ENCODE measurements around the gene RPL21. TPM values are rescaled to one million over a fixed set of nuclear protein-coding genes. Genes with fewer than 3 reads are reported as not detected.

RPL21 gene
- polyA plus RNA-seq, 2 donors: 457 to 1,083 TPM

- peaks cover 3 to 5% of the 10 kb centered on the region in 2 donors for H3K36me3 ChIP-seq (ENCODE audit: control insufficient read depth in 2 of 2, insufficient read depth in 2 of 2, low read length in 1 of 2)
- no peaks in the 10 kb centered on the region for H3K27me3 ChIP-seq (ENCODE audit: control insufficient read depth in 1 of 2, insufficient read depth in 2 of 2, low read length in 2 of 2)
- H3K27ac ChIP-seq (ENCODE audit: low read depth in 2 of 2, low read length in 1 of 2): peak overlapping the region; percentile 97
- H3K9me3 ChIP-seq (ENCODE audit: control insufficient read depth in 2 of 2, insufficient read depth in 1 of 2, low read depth in 1 of 2, low read length in 1 of 2): no peaks in the 10 kb centered on the region
- peak overlapping the region; percentile 75 to 99 for H3K4me3 ChIP-seq (ENCODE audit: low read depth in 1 of 2, low read length in 2 of 2)
- H3K4me1 ChIP-seq (ENCODE audit: control insufficient read depth in 2 of 2, insufficient read depth in 2 of 2, low read length in 1 of 2): no peaks in the 10 kb centered on the region
- 0 to 1% methylated on average over 9 of the region's 9 CpGs for WGBS, 2 donors
Observed at GRCh38 chr13:27250833-27251165, 559 bp upstream of the RPL21 start.

- Histone ChIP-seq H3K27ac (ENCODE audit: low read depth in 2 of 2, low read length in 1 of 2) (no peak overlapping the region), H3K4me1 (ENCODE audit: control insufficient read depth in 2 of 2, insufficient read depth in 2 of 2, low read length in 1 of 2) (no peaks in the 10 kb centered on the region), H3K4me3 (ENCODE audit: low read depth in 1 of 2, low read length in 2 of 2) (peak overlapping the region; percentile 75 to 99), H3K36me3 (ENCODE audit: control insufficient read depth in 2 of 2, insufficient read depth in 2 of 2, low read length in 1 of 2) (peaks cover 3 to 9% of the 10 kb centered on the region in 2 donors), H3K27me3 (ENCODE audit: control insufficient read depth in 1 of 2, insufficient read depth in 2 of 2, low read length in 2 of 2) (no peaks in the 10 kb centered on the region), H3K9me3 (ENCODE audit: control insufficient read depth in 2 of 2, insufficient read depth in 1 of 2, low read depth in 1 of 2, low read length in 1 of 2) (no peaks in the 10 kb centered on the region)
Observed at GRCh38 chr13:27252467-27252866, 1.1 kb downstream of the RPL21 start.

- no peak overlapping the region for H3K4me3 ChIP-seq (ENCODE audit: low read depth in 1 of 2, low read length in 2 of 2)
- H3K27me3 ChIP-seq (ENCODE audit: control insufficient read depth in 1 of 2, insufficient read depth in 2 of 2, low read length in 2 of 2): no peaks in the 10 kb centered on the region
- no peak overlapping the region for H3K27ac ChIP-seq (ENCODE audit: low read depth in 2 of 2, low read length in 1 of 2)
- peaks cover 3 to 14% of the 10 kb centered on the region in 2 donors for H3K36me3 ChIP-seq (ENCODE audit: control insufficient read depth in 2 of 2, insufficient read depth in 2 of 2, low read length in 1 of 2)
- WGBS, 2 donors: 87 to 88% methylated on average over 3 of the region's 3 CpGs
- H3K4me1 ChIP-seq (ENCODE audit: control insufficient read depth in 2 of 2, insufficient read depth in 2 of 2, low read length in 1 of 2): no peaks in the 10 kb centered on the region
- no peaks in the 10 kb centered on the region for H3K9me3 ChIP-seq (ENCODE audit: control insufficient read depth in 2 of 2, insufficient read depth in 1 of 2, low read depth in 1 of 2, low read length in 1 of 2)
Observed at GRCh38 chr13:27257233-27257568, 5.8 kb downstream of the RPL21 start.

GRCh38 chr13:27257648-27258253 is 6.4 kb downstream of the RPL21 start:
- WGBS, 2 donors: 84 to 86% methylated on average over 11 of the region's 11 CpGs
- H3K27ac ChIP-seq (ENCODE audit: low read depth in 2 of 2, low read length in 1 of 2): no peak overlapping the region
- no peaks in the 10 kb centered on the region for H3K9me3 ChIP-seq (ENCODE audit: control insufficient read depth in 2 of 2, insufficient read depth in 1 of 2, low read depth in 1 of 2, low read length in 1 of 2)
- H3K4me3 ChIP-seq (ENCODE audit: low read depth in 1 of 2, low read length in 2 of 2): no peak overlapping the region
- H3K36me3 ChIP-seq (ENCODE audit: control insufficient read depth in 2 of 2, insufficient read depth in 2 of 2, low read length in 1 of 2): peaks cover 3 to 14% of the 10 kb centered on the region in 2 donors
- H3K27me3 ChIP-seq (ENCODE audit: control insufficient read depth in 1 of 2, insufficient read depth in 2 of 2, low read length in 2 of 2): no peaks in the 10 kb centered on the region
- peaks cover 0 to 1% of the 10 kb centered on the region in 2 donors for H3K4me1 ChIP-seq (ENCODE audit: control insufficient read depth in 2 of 2, insufficient read depth in 2 of 2, low read length in 1 of 2)

- no peaks in the 10 kb centered on the region for H3K9me3 ChIP-seq (ENCODE audit: control insufficient read depth in 2 of 2, insufficient read depth in 1 of 2, low read depth in 1 of 2, low read length in 1 of 2)
- 90 to 91% methylated on average over 5 of the region's 5 CpGs for WGBS, 2 donors
- peaks cover 0 to 1% of the 10 kb centered on the region in 2 donors for H3K4me1 ChIP-seq (ENCODE audit: control insufficient read depth in 2 of 2, insufficient read depth in 2 of 2, low read length in 1 of 2)
- H3K27ac ChIP-seq (ENCODE audit: low read depth in 2 of 2, low read length in 1 of 2): no peak overlapping the region
- no peak overlapping the region for H3K4me3 ChIP-seq (ENCODE audit: low read depth in 1 of 2, low read length in 2 of 2)
- no peaks in the 10 kb centered on the region for H3K27me3 ChIP-seq (ENCODE audit: control insufficient read depth in 1 of 2, insufficient read depth in 2 of 2, low read length in 2 of 2)
- peaks cover 3 to 14% of the 10 kb centered on the region in 2 donors for H3K36me3 ChIP-seq (ENCODE audit: control insufficient read depth in 2 of 2, insufficient read depth in 2 of 2, low read length in 1 of 2)
Observed at GRCh38 chr13:27258637-27259386, 7.5 kb downstream of the RPL21 start.

GRCh38 chr13:27259831-27260230 is 8.5 kb downstream of the RPL21 start:
- H3K9me3 ChIP-seq (ENCODE audit: control insufficient read depth in 2 of 2, insufficient read depth in 1 of 2, low read depth in 1 of 2, low read length in 1 of 2): no peaks in the 10 kb centered on the region
- H3K27ac ChIP-seq (ENCODE audit: low read depth in 2 of 2, low read length in 1 of 2): no peak overlapping the region
- H3K4me3 ChIP-seq (ENCODE audit: low read depth in 1 of 2, low read length in 2 of 2): no peak overlapping the region
- H3K36me3 ChIP-seq (ENCODE audit: control insufficient read depth in 2 of 2, insufficient read depth in 2 of 2, low read length in 1 of 2): peaks cover 3 to 14% of the 10 kb centered on the region in 2 donors
- peaks cover 0 to 1% of the 10 kb centered on the region in 2 donors for H3K4me1 ChIP-seq (ENCODE audit: control insufficient read depth in 2 of 2, insufficient read depth in 2 of 2, low read length in 1 of 2)
- WGBS, 2 donors: 47 to 62% methylated on average over 2 of the region's 2 CpGs
- no peaks in the 10 kb centered on the region for H3K27me3 ChIP-seq (ENCODE audit: control insufficient read depth in 1 of 2, insufficient read depth in 2 of 2, low read length in 2 of 2)

- peaks cover 0 to 5% of the 10 kb centered on the region in 2 donors for H3K4me1 ChIP-seq (ENCODE audit: control insufficient read depth in 2 of 2, insufficient read depth in 2 of 2, low read length in 1 of 2)
- 48 to 58% methylated on average over 5 of the region's 5 CpGs for WGBS, 2 donors
- no peaks in the 10 kb centered on the region for H3K27me3 ChIP-seq (ENCODE audit: control insufficient read depth in 1 of 2, insufficient read depth in 2 of 2, low read length in 2 of 2)
- peaks cover 0 to 9% of the 10 kb centered on the region in 2 donors for H3K36me3 ChIP-seq (ENCODE audit: control insufficient read depth in 2 of 2, insufficient read depth in 2 of 2, low read length in 1 of 2)
- no peak overlapping the region for H3K27ac ChIP-seq (ENCODE audit: low read depth in 2 of 2, low read length in 1 of 2)
- H3K4me3 ChIP-seq (ENCODE audit: low read depth in 1 of 2, low read length in 2 of 2): no peak overlapping the region
- H3K9me3 ChIP-seq (ENCODE audit: control insufficient read depth in 2 of 2, insufficient read depth in 1 of 2, low read depth in 1 of 2, low read length in 1 of 2): no peaks in the 10 kb centered on the region
Observed at GRCh38 chr13:27261396-27261795, 10.0 kb downstream of the RPL21 start.

GRCh38 chr13:27263438-27263837 is 12.1 kb downstream of the RPL21 start:
- no peak overlapping the region for H3K27ac ChIP-seq (ENCODE audit: low read depth in 2 of 2, low read length in 1 of 2)
- H3K4me1 ChIP-seq (ENCODE audit: control insufficient read depth in 2 of 2, insufficient read depth in 2 of 2, low read length in 1 of 2): peaks cover 0 to 5% of the 10 kb centered on the region in 2 donors
- no peaks in the 10 kb centered on the region for H3K36me3 ChIP-seq (ENCODE audit: control insufficient read depth in 2 of 2, insufficient read depth in 2 of 2, low read length in 1 of 2)
- 40 to 53% methylated on average over 2 of the region's 2 CpGs for WGBS, 2 donors
- H3K27me3 ChIP-seq (ENCODE audit: control insufficient read depth in 1 of 2, insufficient read depth in 2 of 2, low read length in 2 of 2): no peaks in the 10 kb centered on the region
- no peak overlapping the region for H3K4me3 ChIP-seq (ENCODE audit: low read depth in 1 of 2, low read length in 2 of 2)
- no peaks in the 10 kb centered on the region for H3K9me3 ChIP-seq (ENCODE audit: control insufficient read depth in 2 of 2, insufficient read depth in 1 of 2, low read depth in 1 of 2, low read length in 1 of 2)

- Histone ChIP-seq H3K36me3 (ENCODE audit: control insufficient read depth in 2 of 2, insufficient read depth in 2 of 2, low read length in 1 of 2) (no peaks in the 10 kb centered on the region), H3K27me3 (ENCODE audit: control insufficient read depth in 1 of 2, insufficient read depth in 2 of 2, low read length in 2 of 2) (no peaks in the 10 kb centered on the region), H3K9me3 (ENCODE audit: control insufficient read depth in 2 of 2, insufficient read depth in 1 of 2, low read depth in 1 of 2, low read length in 1 of 2) (no peaks in the 10 kb centered on the region), H3K27ac (ENCODE audit: low read depth in 2 of 2, low read length in 1 of 2) (peak overlapping the region in 1 of 2 donors; percentile 34), H3K4me1 (ENCODE audit: control insufficient read depth in 2 of 2, insufficient read depth in 2 of 2, low read length in 1 of 2) (peaks cover 0 to 10% of the 10 kb centered on the region in 2 donors), H3K4me3 (ENCODE audit: low read depth in 1 of 2, low read length in 2 of 2) (no peak overlapping the region)
- WGBS, 2 donors: 41 to 48% methylated on average over 5 of the region's 5 CpGs
Observed at GRCh38 chr13:27264181-27264580, 12.8 kb downstream of the RPL21 start.

GRCh38 chr13:27264648-27265047 is 13.3 kb downstream of the RPL21 start:
- H3K4me1 ChIP-seq (ENCODE audit: control insufficient read depth in 2 of 2, insufficient read depth in 2 of 2, low read length in 1 of 2): peaks cover 0 to 10% of the 10 kb centered on the region in 2 donors
- WGBS, 2 donors: 25 to 29% methylated on average over 1 of the region's 1 CpG
- no peaks in the 10 kb centered on the region for H3K27me3 ChIP-seq (ENCODE audit: control insufficient read depth in 1 of 2, insufficient read depth in 2 of 2, low read length in 2 of 2)
- H3K36me3 ChIP-seq (ENCODE audit: control insufficient read depth in 2 of 2, insufficient read depth in 2 of 2, low read length in 1 of 2): no peaks in the 10 kb centered on the region
- no peak overlapping the region for H3K4me3 ChIP-seq (ENCODE audit: low read depth in 1 of 2, low read length in 2 of 2)
- no peak overlapping the region for H3K27ac ChIP-seq (ENCODE audit: low read depth in 2 of 2, low read length in 1 of 2)
- no peaks in the 10 kb centered on the region for H3K9me3 ChIP-seq (ENCODE audit: control insufficient read depth in 2 of 2, insufficient read depth in 1 of 2, low read depth in 1 of 2, low read length in 1 of 2)
